GM23338 (cell line): ENCODE measurements around the gene RUNX1. TPM values are rescaled to one million over a fixed set of nuclear protein-coding genes. Genes with fewer than 3 reads are reported as not detected.

Source experiments
- ATAC-seq: fragments of 200-7000 bp; cut with Tn5 transposase; 3 replicates; pipeline ENCODE4 v1.9.1; 2020
- DNase-seq: peaks from one replicate; pipeline ENCODE4 v3.0.0-alpha.2; 2015; ENCODE audit warnings: low spot score
- H2AFZ ChIP-seq: fragments of 200-600 bp; sonication (generic); 2 replicates; pipeline ENCODE4 v1.8.0; 2016; ENCODE audit warnings: antibody characterized with exemption, mild to moderate bottlenecking, moderate library complexity
- H3F3A ChIP-seq: fragments of 200-600 bp; sonication (generic); replicated peaks from 2 replicates; pipeline ENCODE4 v1.8.0; 2017; ENCODE audit warnings: antibody characterized with exemption, mixed run types, low read depth
- H3K27ac ChIP-seq: fragments of 200-600 bp; sonication (generic); 2 replicates; pipeline ENCODE4 v1.6.1; 2016; ENCODE audit warnings: low read depth
- H3K27me3 ChIP-seq: fragments of 200-600 bp; sonication (generic); 2 replicates; pipeline ENCODE4 v1.8.0; 2016; ENCODE audit warnings: mild to moderate bottlenecking, mixed run types, moderate library complexity; ENCODE audit not compliant: insufficient read depth
- H3K36me3 ChIP-seq: fragments of 200-600 bp; sonication (generic); 2 replicates; pipeline ENCODE4 v1.8.0; 2016; ENCODE audit warnings: mild to moderate bottlenecking; ENCODE audit not compliant: insufficient read depth
- H3K4me1 ChIP-seq: fragments of 200-600 bp; sonication (generic); 2 replicates; pipeline ENCODE4 v1.8.0; 2016; ENCODE audit warnings: mild to moderate bottlenecking, moderate library complexity; ENCODE audit not compliant: insufficient read depth
- H3K4me2 ChIP-seq: fragments of 200-600 bp; sonication (generic); 2 replicates; pipeline ENCODE4 v1.7.1; 2017; ENCODE audit warnings: mixed run types
- H3K4me3 ChIP-seq: fragments of 200-600 bp; sonication (generic); 2 replicates; pipeline ENCODE4 v1.6.1; 2016; ENCODE audit warnings: mixed run types
- H3K79me2 ChIP-seq: fragments of 200-600 bp; sonication (generic); replicated peaks from 2 replicates; pipeline ENCODE4 v1.8.0; 2017; ENCODE audit warnings: mild to moderate bottlenecking; ENCODE audit not compliant: insufficient read depth
- H3K9me2 ChIP-seq: fragments of 200-600 bp; sonication (generic); 2 replicates; pipeline ENCODE4 v1.8.0; 2017; ENCODE audit not compliant: insufficient read depth
- H4K20me1 ChIP-seq: fragments of 200-600 bp; sonication (generic); replicated peaks from 2 replicates; pipeline ENCODE4 v1.8.0; 2017; ENCODE audit warnings: mild to moderate bottlenecking; ENCODE audit not compliant: insufficient read depth
- H3K27ac Mint-ChIP-seq: 2 replicates; pipeline ENCODE4 v1.8.0; 2020; ENCODE audit warnings: inconsistent platforms, mild to moderate bottlenecking, moderate library complexity, mixed read lengths
- H3K27me3 Mint-ChIP-seq: 3 replicates; pipeline ENCODE4 v1.8.0; 2022; ENCODE audit warnings: low read depth, mild to moderate bottlenecking, moderate library complexity, mixed read lengths, inconsistent platforms; ENCODE audit not compliant: insufficient read depth, poor library complexity
- H3K36me3 Mint-ChIP-seq: 3 replicates; pipeline ENCODE4 v1.8.0; 2021; ENCODE audit warnings: low read depth, mild to moderate bottlenecking, inconsistent platforms, moderate library complexity, mixed read lengths
- H3K4me1 Mint-ChIP-seq: 3 replicates; pipeline ENCODE4 v1.8.0; 2020; ENCODE audit warnings: mild to moderate bottlenecking, inconsistent platforms, mixed read lengths
- H3K4me3 Mint-ChIP-seq: 3 replicates; pipeline ENCODE4 v1.8.0; 2021; ENCODE audit warnings: moderate library complexity, mild to moderate bottlenecking, inconsistent platforms, mixed read lengths
- H3K9me3 Mint-ChIP-seq: 3 replicates; pipeline ENCODE4 v1.8.0; 2020; ENCODE audit warnings: moderate library complexity, mild to moderate bottlenecking, inconsistent platforms, mixed read lengths
- CREB1 ChIP-seq: fragments of 250-450 bp; sonication (Bioruptor Pico); IDR thresholded peaks from 2 replicates; pipeline ENCODE4 v1.5.0; 2020; ENCODE audit warnings: low read depth, mild to moderate bottlenecking, moderate library complexity
- JUNB ChIP-seq: IDR thresholded peaks from one replicate; pipeline ENCODE4 v1.6.1; 2016; ENCODE audit warnings: antibody characterized with exemption; ENCODE audit not compliant: unreplicated experiment
- NANOG ChIP-seq: IDR thresholded peaks from 2 replicates; pipeline ENCODE4 v1.6.1; 2016; ENCODE audit warnings: antibody characterized with exemption, borderline replicate concordance
- POLR2AphosphoS5 ChIP-seq: IDR thresholded peaks from 2 replicates; pipeline ENCODE4 v1.6.1; 2016; ENCODE audit warnings: antibody characterized with exemption, low read depth
- ZNF114 ChIP-seq: fragments of 250-450 bp; sonication (Bioruptor Pico); IDR thresholded peaks from 2 replicates; pipeline ENCODE4 v1.5.0; 2020; ENCODE audit warnings: mild to moderate bottlenecking, moderate library complexity
- ZNF331 ChIP-seq: fragments of 250-450 bp; sonication (Bioruptor Pico); IDR thresholded peaks from 2 replicates; pipeline ENCODE4 v1.5.0; 2020; ENCODE audit warnings: low read depth, mild to moderate bottlenecking, moderate library complexity
- polyA plus RNA-seq: library from polyadenylated mRNA; unstranded; fragments of >200 nt; fragmentation: Nextera tagmentation; extraction: Ambion mirVana; gene quantifications from 2 replicates; pipeline ENCODE4 v1.2.1, GENCODE V29; 2016
- total RNA-seq: library from RNA; depleted of rRNA; stranded (reverse); fragments of >200 nt; shearing (Covaris generic); gene quantifications from 2 replicates; pipeline ENCODE4 v1.2.3, GENCODE V29; 2014
- TF ChIP-seq, protein P1 (sequence below), 2 experiments: fragments of 200-600 bp in 1 of 2; sonication (generic) in 1 of 2; conservative IDR thresholded peaks; 2 replicates each; pipeline versions ENCODE4 v1.5.1 to v1.6.1; 2016 to 2017; ENCODE audit warnings: antibody characterized with exemption in 2 of 2, low read depth in 2 of 2, mild to moderate bottlenecking in 2 of 2, moderate library complexity in 1 of 2
- TF ChIP-seq, protein P2 (sequence below): IDR thresholded peaks from 2 replicates; pipeline ENCODE4 v1.6.1; 2016; ENCODE audit warnings: antibody characterized with exemption
- TF ChIP-seq, protein P3 (sequence below): IDR thresholded peaks from one replicate; pipeline ENCODE4 v1.6.1; 2018; ENCODE audit warnings: antibody characterized with exemption; ENCODE audit not compliant: unreplicated experiment

RUNX1 gene
- total and polyA plus RNA-seq, 2 experiments from 2014 or later, result 0.29 to 1.1 TPM

DNA sequence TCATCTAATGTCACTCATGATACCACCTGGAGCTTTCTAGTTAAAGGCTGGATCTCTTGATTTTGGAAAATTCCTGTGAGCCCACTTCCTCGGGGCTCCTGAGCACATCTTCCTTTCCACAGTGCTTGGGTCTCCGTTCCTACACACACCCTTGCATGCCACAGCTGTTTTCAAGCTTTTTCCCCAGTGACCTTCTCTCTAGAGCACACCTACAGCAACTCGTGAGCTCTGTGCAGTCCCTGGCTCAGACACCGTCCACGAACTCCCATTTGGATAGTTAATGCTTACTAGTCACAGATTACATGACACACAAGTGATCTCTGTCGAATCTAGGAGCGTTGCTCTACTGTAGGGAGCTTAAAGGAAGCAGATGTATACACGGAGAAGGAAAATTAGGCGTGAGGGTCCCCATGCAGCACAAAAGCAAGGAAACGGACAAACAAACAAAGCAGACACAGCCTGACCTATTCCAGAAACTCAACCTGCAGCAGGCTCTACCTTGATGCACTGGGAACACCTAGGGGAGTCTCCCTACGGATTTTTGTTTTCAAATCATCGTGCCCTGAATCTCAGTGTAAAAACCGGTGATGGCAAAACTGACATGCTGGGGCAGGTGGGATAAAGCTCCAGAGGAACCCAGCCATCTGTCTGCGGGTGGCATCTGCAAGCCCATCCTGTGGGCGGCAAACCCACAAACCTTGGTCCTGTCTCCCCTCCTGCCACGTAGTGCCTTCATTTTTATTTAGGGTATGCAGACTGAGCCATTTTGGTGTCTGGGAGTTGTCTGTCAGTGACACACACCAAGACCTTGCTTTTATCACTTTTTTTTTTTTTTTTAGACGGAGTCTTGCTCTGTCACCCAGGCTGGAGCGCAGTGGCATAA lies 177.8 kb downstream of the RUNX1 start (continued):
- TF ChIP-seq, protein P1, sequence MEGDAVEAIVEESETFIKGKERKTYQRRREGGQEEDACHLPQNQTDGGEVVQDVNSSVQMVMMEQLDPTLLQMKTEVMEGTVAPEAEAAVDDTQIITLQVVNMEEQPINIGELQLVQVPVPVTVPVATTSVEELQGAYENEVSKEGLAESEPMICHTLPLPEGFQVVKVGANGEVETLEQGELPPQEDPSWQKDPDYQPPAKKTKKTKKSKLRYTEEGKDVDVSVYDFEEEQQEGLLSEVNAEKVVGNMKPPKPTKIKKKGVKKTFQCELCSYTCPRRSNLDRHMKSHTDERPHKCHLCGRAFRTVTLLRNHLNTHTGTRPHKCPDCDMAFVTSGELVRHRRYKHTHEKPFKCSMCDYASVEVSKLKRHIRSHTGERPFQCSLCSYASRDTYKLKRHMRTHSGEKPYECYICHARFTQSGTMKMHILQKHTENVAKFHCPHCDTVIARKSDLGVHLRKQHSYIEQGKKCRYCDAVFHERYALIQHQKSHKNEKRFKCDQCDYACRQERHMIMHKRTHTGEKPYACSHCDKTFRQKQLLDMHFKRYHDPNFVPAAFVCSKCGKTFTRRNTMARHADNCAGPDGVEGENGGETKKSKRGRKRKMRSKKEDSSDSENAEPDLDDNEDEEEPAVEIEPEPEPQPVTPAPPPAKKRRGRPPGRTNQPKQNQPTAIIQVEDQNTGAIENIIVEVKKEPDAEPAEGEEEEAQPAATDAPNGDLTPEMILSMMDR (conservative IDR thresholded peaks at IDR 0.05; ENCODE audit: low read depth in 2 of 2), result no peak
- TF ChIP-seq, protein P2, sequence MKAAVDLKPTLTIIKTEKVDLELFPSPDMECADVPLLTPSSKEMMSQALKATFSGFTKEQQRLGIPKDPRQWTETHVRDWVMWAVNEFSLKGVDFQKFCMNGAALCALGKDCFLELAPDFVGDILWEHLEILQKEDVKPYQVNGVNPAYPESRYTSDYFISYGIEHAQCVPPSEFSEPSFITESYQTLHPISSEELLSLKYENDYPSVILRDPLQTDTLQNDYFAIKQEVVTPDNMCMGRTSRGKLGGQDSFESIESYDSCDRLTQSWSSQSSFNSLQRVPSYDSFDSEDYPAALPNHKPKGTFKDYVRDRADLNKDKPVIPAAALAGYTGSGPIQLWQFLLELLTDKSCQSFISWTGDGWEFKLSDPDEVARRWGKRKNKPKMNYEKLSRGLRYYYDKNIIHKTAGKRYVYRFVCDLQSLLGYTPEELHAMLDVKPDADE, result no peak
- TF ChIP-seq ZNF114 (CRISPR knock-in tag), result no peak
- no peak for TF ChIP-seq ZNF331 (CRISPR knock-in tag)
- TF ChIP-seq NANOG, result no peak
- no peak for TF ChIP-seq POLR2AphosphoS5

DNA sequence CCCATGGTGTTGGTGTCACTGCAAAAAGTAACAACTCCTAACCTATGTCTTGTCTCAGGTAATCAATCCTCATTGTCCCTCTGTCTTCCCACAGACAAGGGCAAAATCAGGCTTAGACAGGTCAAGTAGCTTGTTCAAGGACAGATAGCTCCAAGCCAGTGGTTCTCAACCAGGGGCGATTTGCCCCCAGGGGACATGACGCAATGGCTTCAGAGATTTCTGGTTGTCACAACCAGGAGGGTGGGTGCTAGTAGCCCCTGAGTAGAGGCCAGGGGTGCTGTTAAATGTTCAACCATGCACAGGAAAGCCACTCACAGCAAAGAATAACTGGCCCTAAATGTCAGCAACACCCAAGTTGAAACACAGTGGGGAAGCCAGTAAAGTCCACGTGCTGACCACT lies 178.9 kb downstream of the RUNX1 start:
- Histone ChIP-seq H3F3A (no peaks in the 10 kb centered on the region), H3K4me1 (peaks cover 7% of the 10 kb centered on the region), H3K4me2 (no peak overlapping the region), H3K9me2 (no peaks in the 10 kb centered on the region), H3K4me3 (no peak overlapping the region), H2AFZ (no peak overlapping the region), H4K20me1 (peaks cover 8% of the 10 kb centered on the region), H3K36me3 (no peaks in the 10 kb centered on the region), H3K27ac (no peak overlapping the region), H3K79me2 (no peaks in the 10 kb centered on the region), H3K27me3 (peaks cover 39% of the 10 kb centered on the region)
- Mint-ChIP-seq H3K9me3 (peaks cover under 1% of the 10 kb centered on the region; the same call in 1 of the 3 replicates), H3K27me3 (peaks cover 28% of the 10 kb centered on the region), H3K27ac (no peak overlapping the region), H3K4me3 (no peak overlapping the region), H3K36me3 (no peaks in the 10 kb centered on the region), H3K4me1 (peaks cover 33% of the 10 kb centered on the region)
- DNase-seq, result no peak
- no peak for ATAC-seq
- TF ChIP-seq JUNB (no peak), CREB1 (no peak), NANOG (no peak), POLR2AphosphoS5 (no peak)
- TF ChIP-seq, protein P2, result no peak
- TF ChIP-seq, protein P1 (conservative IDR thresholded peaks at IDR 0.05; ENCODE audit: low read depth in 2 of 2), result no peak
- TF ChIP-seq, protein P3, sequence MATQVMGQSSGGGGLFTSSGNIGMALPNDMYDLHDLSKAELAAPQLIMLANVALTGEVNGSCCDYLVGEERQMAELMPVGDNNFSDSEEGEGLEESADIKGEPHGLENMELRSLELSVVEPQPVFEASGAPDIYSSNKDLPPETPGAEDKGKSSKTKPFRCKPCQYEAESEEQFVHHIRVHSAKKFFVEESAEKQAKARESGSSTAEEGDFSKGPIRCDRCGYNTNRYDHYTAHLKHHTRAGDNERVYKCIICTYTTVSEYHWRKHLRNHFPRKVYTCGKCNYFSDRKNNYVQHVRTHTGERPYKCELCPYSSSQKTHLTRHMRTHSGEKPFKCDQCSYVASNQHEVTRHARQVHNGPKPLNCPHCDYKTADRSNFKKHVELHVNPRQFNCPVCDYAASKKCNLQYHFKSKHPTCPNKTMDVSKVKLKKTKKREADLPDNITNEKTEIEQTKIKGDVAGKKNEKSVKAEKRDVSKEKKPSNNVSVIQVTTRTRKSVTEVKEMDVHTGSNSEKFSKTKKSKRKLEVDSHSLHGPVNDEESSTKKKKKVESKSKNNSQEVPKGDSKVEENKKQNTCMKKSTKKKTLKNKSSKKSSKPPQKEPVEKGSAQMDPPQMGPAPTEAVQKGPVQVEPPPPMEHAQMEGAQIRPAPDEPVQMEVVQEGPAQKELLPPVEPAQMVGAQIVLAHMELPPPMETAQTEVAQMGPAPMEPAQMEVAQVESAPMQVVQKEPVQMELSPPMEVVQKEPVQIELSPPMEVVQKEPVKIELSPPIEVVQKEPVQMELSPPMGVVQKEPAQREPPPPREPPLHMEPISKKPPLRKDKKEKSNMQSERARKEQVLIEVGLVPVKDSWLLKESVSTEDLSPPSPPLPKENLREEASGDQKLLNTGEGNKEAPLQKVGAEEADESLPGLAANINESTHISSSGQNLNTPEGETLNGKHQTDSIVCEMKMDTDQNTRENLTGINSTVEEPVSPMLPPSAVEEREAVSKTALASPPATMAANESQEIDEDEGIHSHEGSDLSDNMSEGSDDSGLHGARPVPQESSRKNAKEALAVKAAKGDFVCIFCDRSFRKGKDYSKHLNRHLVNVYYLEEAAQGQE, result no peak
